ENCODE data around the gene DNM3.

GRCh38 chr1:172390683-172391551 is 549.6 kb downstream of the DNM3 start:
- no peak for TF ChIP-seq CTCF (conservative IDR thresholded peaks at IDR 0.05 in 1 of 2, IDR thresholded peaks at IDR 0.05 in 1 of 2; ENCODE audit: extremely low read depth in 1 of 2, insufficient read depth in 1 of 2, low read depth in 1 of 2, low read length in 2 of 2)
- no peak for TF ChIP-seq EZH2 (IDR thresholded peaks at IDR 0.05; ENCODE audit: borderline replicate concordance, low read length)
